Stomach (tissue), 9 donors: ENCODE results near the gene BAHD1. TPM values are rescaled to one million over a fixed set of nuclear protein-coding genes. Genes with fewer than 3 reads are reported as not detected.
A peak's percentile ranks its signal among the peaks of the same experiment; 100 is the strongest.

Experiments
- DNase-seq, 2 donors: peaks; one replicate each; pipeline versions ENCODE4 v3.0.0 to v3.0.0-alpha.2; 2013 to 2019
- H3K27ac ChIP-seq, 5 donors: fragments of 200-600 bp in 4 of 5; sonication (generic) in 4 of 5; one replicate each; pipeline ENCODE4 v1.5.1; 2013 to 2019; ENCODE audit warnings: mild to moderate bottlenecking in 1 of 5, moderate library complexity in 1 of 5
- H3K27me3 ChIP-seq, 3 donors: fragments of 200-600 bp; sonication (generic); one replicate each; pipeline ENCODE4 v1.5.1; 2017 to 2019; ENCODE audit warnings: mixed run types in 1 of 3
- H3K36me3 ChIP-seq, 4 donors: fragments of 200-600 bp; sonication (generic); 1 replicate in 3 of 4; 2 replicates in 1 of 4; pipeline ENCODE4 v1.5.1; 2016 to 2019
- H3K4me1 ChIP-seq, 4 donors: fragments of 200-600 bp; sonication (generic); one replicate each; pipeline ENCODE4 v1.5.1; 2016 to 2019
- H3K4me3 ChIP-seq, 4 donors: fragments of 200-600 bp; sonication (generic) in 3 of 4; one replicate each; pipeline ENCODE4 v1.5.1; 2016 to 2019; ENCODE audit warnings: mild to moderate bottlenecking in 1 of 4
- H3K9me3 ChIP-seq, 4 donors: fragments of 200-600 bp; sonication (generic); one replicate each; pipeline ENCODE4 v1.5.1; 2016 to 2019
- CTCF ChIP-seq, 7 experiments: fragments of 450-650 bp in 4 of 7; fragments of 200-600 bp in 3 of 7; sonication (generic) in 3 of 7; IDR thresholded peaks; one replicate each; pipeline ENCODE4 v1.5.1; 2016 to 2019; ENCODE audit warnings: antibody characterized with exemption in 7 of 7, control low read depth in 2 of 7, mild to moderate bottlenecking in 1 of 7
- EP300 ChIP-seq: sonication (generic); formaldehyde crosslinking; IDR thresholded peaks from one replicate; pipeline ENCODE4 v1.6.1; 2017; ENCODE audit warnings: antibody characterized with exemption
- POLR2A ChIP-seq, 4 donors: fragments of 450-650 bp; IDR thresholded peaks; one replicate each; pipeline ENCODE4 v1.6.1; 2016; ENCODE audit warnings: antibody characterized with exemption in 4 of 4, control low read depth in 2 of 4, mild to moderate bottlenecking in 1 of 4, moderate library complexity in 1 of 4
- POLR2AphosphoS5 ChIP-seq, 3 donors: sonication (generic); formaldehyde crosslinking; IDR thresholded peaks; one replicate each; pipeline ENCODE4 v1.6.1; 2016; ENCODE audit warnings: antibody characterized with exemption in 3 of 3
- WGBS, 5 donors: extraction: QIAGEN DNeasy Blood & Tissue Kit in 3 of 5; methylation state at CpG; one replicate each; pipeline versions ENCODE4 v1.1.5 to v1.1.7; 2013 to 2018; 5-methylcytosine and 5-hydroxymethylcytosine counted together
- intact Hi-C: fragments of 100-400 bp; cut with DNase I; formaldehyde crosslinking; loops from one replicate; pipeline ENCODE4 v1.15.1; 2023; ENCODE audit warnings: low total_unique reads
- polyA plus RNA-seq, 3 donors: library from polyadenylated mRNA; stranded (reverse); fragments of 200-250 nt; gene quantifications; one replicate each; pipeline ENCODE4 v1.2.3, GENCODE V29; 2013
- total RNA-seq, 5 donors: library from RNA; depleted of rRNA; stranded (reverse); fragments of >200 nt; gene quantifications; one replicate each; pipeline versions ENCODE4 v1.1.0 to v1.2.3, GENCODE V29; 2014 to 2016
- donor health status: healthy with polysubstance abuse.
- donor health status: Bipolar disorder and iron deficiency.
- donor health status: healthy.

Gene BAHD1
- total and polyA plus RNA-seq, 8 donors: 5.3 to 35.9 (median 9.9) TPM

- peak in 1 of 2 donors; percentile 34 for DNase-seq
- Histone ChIP-seq H3K4me1 (peaks cover 0 to 8% (median 0%) of the 10 kb centered on the region in 4 donors), H3K4me3 (no peak overlapping the region), H3K27ac (no peak overlapping the region), H3K9me3 (no peaks in the 10 kb centered on the region), H3K27me3 (no peaks in the 10 kb centered on the region), H3K36me3 (peaks cover 0 to 16% (median 8%) of the 10 kb centered on the region in 4 donors)
- WGBS, 5 donors: 53 to 72% (median 68%) methylated on average over 4 of the region's 4 CpGs
- TF ChIP-seq CTCF (IDR thresholded peaks at IDR 0.05): no peak
- no peak for TF ChIP-seq EP300
- TF ChIP-seq POLR2AphosphoS5 (IDR thresholded peaks at IDR 0.05): no peak
- no peak for TF ChIP-seq POLR2A (IDR thresholded peaks at IDR 0.05)
- intact Hi-C loops: no loop called here
Measured at GRCh38 chr15:40398413-40398873, 42.3 kb upstream of the BAHD1 start.

- intact Hi-C loops: no loop called here
Measured at GRCh38 chr15:40399370-40399769, 41.4 kb upstream of the BAHD1 start.

GRCh38 chr15:40405501-40406381, 35.0 kb upstream of the BAHD1 start, which contains the start of gene IVD:
Gene IVD (plus strand): TSS chr15:40405795. CDS start chr15:40405828, 33 bp downstream.
- whole genome bisulfite sequencing, 5 donors: 0 to 3% (median 1%) methylated on average over 11 to 54 of the region's 54 CpGs
- intact Hi-C loops: no loop called here
- no peaks in the 10 kb centered on the region for H3K9me3 ChIP-seq
- peaks cover 14 to 34% (median 34%) of the 10 kb centered on the region in 4 donors for H3K36me3 ChIP-seq
- no peaks in the 10 kb centered on the region for H3K27me3 ChIP-seq
- peak within 1 kb of the TSS; percentile 81 to 95 (median 88) for H3K4me3 ChIP-seq
- peaks cover 14 to 34% (median 28%) of the 10 kb centered on the region in 4 donors for H3K4me1 ChIP-seq
- peak; percentile 96 to 98 for DNase-seq
- H3K27ac ChIP-seq: peak within 1 kb of the TSS; percentile 82 to 87 (median 83)
- no peak for TF ChIP-seq CTCF (IDR thresholded peaks at IDR 0.05)
- no peak for TF ChIP-seq POLR2A (IDR thresholded peaks at IDR 0.05)
- no peak for TF ChIP-seq EP300
- peak; percentile 52 to 87 (median 86) for TF ChIP-seq POLR2AphosphoS5 (IDR thresholded peaks at IDR 0.05)

More at GRCh38 chr15:40399370-40399769, 41.4 kb upstream of the BAHD1 start:
- Histone ChIP-seq H3K27ac (no peak overlapping the region), H3K36me3 (peaks cover 0 to 7% (median 0%) of the 10 kb centered on the region in 4 donors), H3K4me1 (peaks cover 0 to 8% (median 0%) of the 10 kb centered on the region in 4 donors), H3K27me3 (no peaks in the 10 kb centered on the region), H3K9me3 (no peaks in the 10 kb centered on the region), H3K4me3 (no peak overlapping the region)
- TF ChIP-seq CTCF (IDR thresholded peaks at IDR 0.05) (no peak), EP300 (no peak), POLR2AphosphoS5 (IDR thresholded peaks at IDR 0.05) (no peak), POLR2A (IDR thresholded peaks at IDR 0.05) (no peak)
- WGBS, 5 donors: 79 to 90% (median 80%) methylated on average over 7 of the region's 7 CpGs
- no peak for DNase-seq

- Histone ChIP-seq H3K27ac (no peak overlapping the region), H3K36me3 (peaks cover 24 to 52% (median 51%) of the 10 kb centered on the region in 4 donors), H3K4me3 (peak overlapping the region in 1 of 4 donors; percentile 95), H3K9me3 (no peaks in the 10 kb centered on the region), H3K4me1 (peaks cover 14 to 40% (median 34%) of the 10 kb centered on the region in 4 donors), H3K27me3 (no peaks in the 10 kb centered on the region)
- WGBS, 5 donors: 80 to 87% (median 82%) methylated on average over 8 of the region's 8 CpGs
- intact Hi-C loops: no loop called here
- TF ChIP-seq POLR2AphosphoS5 (IDR thresholded peaks at IDR 0.05): no peak
- TF ChIP-seq CTCF (IDR thresholded peaks at IDR 0.05): no peak
- TF ChIP-seq POLR2A (IDR thresholded peaks at IDR 0.05): no peak
- TF ChIP-seq EP300: no peak
- DNase-seq: no peak
Measured at GRCh38 chr15:40407330-40407990, 33.3 kb upstream of the BAHD1 start.
